A549 (cell line): ENCODE measurements around the gene PMPCA.

Experiments used
- EP300 ChIP-seq, 2 experiments: fragments of >200 bp; sonication (Bioruptor Twin); formaldehyde crosslinking; IDR thresholded peaks; 2 replicates in 1 of 2; 3 replicates in 1 of 2; pipeline ENCODE4 v1.6.1; 2016 to 2017
- HDAC2 ChIP-seq: fragments of 200-600 bp; sonication (generic); IDR thresholded peaks from 2 replicates; pipeline ENCODE4 v1.6.1; 2016
- HOXA7 ChIP-seq: fragments of 250-450 bp; sonication (Bioruptor Pico); IDR thresholded peaks from 2 replicates; pipeline ENCODE4 v1.5.0; 2020; ENCODE audit warnings: mild to moderate bottlenecking, moderate library complexity
- NPAS2 ChIP-seq: fragments of 250-450 bp; sonication (Bioruptor Pico); IDR thresholded peaks from 2 replicates; pipeline ENCODE4 v1.8.0; 2022; ENCODE audit warnings: mild to moderate bottlenecking, moderate library complexity, borderline replicate concordance
- POLR2A ChIP-seq: IDR thresholded peaks from 2 replicates; pipeline ENCODE4 v1.6.1; 2012; ENCODE audit warnings: mild to moderate bottlenecking, low read length
- SMC3 ChIP-seq: fragments of >200 bp; sonication (Bioruptor Twin); formaldehyde crosslinking; IDR thresholded peaks from 3 replicates; pipeline ENCODE4 v1.6.1; 2018; ENCODE audit warnings: inconsistent platforms
- TF ChIP-seq, protein P1 (sequence below): fragments of >200 bp; sonication (Bioruptor Twin); formaldehyde crosslinking; IDR thresholded peaks from 3 replicates; pipeline ENCODE4 v1.5.1; 2016
- TF ChIP-seq, protein P2 (sequence below): IDR thresholded peaks from 2 replicates; pipeline ENCODE4 v1.6.1; 2012; ENCODE audit warnings: low read depth, borderline replicate concordance

- TF ChIP-seq POLR2A, result no peak
- no peak for TF ChIP-seq EP300 (IDR thresholded peaks at IDR 0.05)
- TF ChIP-seq NPAS2 (CRISPR knock-in tag), result no peak
- TF ChIP-seq, protein P1, sequence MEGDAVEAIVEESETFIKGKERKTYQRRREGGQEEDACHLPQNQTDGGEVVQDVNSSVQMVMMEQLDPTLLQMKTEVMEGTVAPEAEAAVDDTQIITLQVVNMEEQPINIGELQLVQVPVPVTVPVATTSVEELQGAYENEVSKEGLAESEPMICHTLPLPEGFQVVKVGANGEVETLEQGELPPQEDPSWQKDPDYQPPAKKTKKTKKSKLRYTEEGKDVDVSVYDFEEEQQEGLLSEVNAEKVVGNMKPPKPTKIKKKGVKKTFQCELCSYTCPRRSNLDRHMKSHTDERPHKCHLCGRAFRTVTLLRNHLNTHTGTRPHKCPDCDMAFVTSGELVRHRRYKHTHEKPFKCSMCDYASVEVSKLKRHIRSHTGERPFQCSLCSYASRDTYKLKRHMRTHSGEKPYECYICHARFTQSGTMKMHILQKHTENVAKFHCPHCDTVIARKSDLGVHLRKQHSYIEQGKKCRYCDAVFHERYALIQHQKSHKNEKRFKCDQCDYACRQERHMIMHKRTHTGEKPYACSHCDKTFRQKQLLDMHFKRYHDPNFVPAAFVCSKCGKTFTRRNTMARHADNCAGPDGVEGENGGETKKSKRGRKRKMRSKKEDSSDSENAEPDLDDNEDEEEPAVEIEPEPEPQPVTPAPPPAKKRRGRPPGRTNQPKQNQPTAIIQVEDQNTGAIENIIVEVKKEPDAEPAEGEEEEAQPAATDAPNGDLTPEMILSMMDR, result no peak
- TF ChIP-seq, protein P2, sequence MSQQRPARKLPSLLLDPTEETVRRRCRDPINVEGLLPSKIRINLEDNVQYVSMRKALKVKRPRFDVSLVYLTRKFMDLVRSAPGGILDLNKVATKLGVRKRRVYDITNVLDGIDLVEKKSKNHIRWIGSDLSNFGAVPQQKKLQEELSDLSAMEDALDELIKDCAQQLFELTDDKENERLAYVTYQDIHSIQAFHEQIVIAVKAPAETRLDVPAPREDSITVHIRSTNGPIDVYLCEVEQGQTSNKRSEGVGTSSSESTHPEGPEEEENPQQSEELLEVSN, result no peak
- TF ChIP-seq HDAC2, result no peak
- no peak for TF ChIP-seq SMC3
- TF ChIP-seq HOXA7 (CRISPR knock-in tag), result no peak
Observed at GRCh38 chr9:136370687-136371532, 39.5 kb upstream of the PMPCA start.
